HFFc6 (cell line): ENCODE data around the gene HS1BP3. TPM values are rescaled to one million over a fixed set of nuclear protein-coding genes. Genes with fewer than 3 reads are reported as not detected.

Source experiments
- DNase-seq: peaks from one replicate; pipeline ENCODE4 v3.0.0-alpha.2; 2018
- H3K27ac Mint-ChIP-seq: 2 replicates; pipeline ENCODE4 v1.8.0; 2020; ENCODE audit warnings: mild to moderate bottlenecking, mixed read lengths
- H3K27me3 Mint-ChIP-seq: 2 replicates; pipeline ENCODE4 v1.8.0; 2021; ENCODE audit warnings: mild to moderate bottlenecking, moderate library complexity, mixed read lengths; ENCODE audit not compliant: insufficient read depth
- H3K36me3 Mint-ChIP-seq: 2 replicates; pipeline ENCODE4 v1.8.0; 2021; ENCODE audit warnings: low read depth, mixed read lengths
- H3K4me1 Mint-ChIP-seq: 2 replicates; pipeline ENCODE4 v1.8.0; 2020; ENCODE audit warnings: low read depth, mixed read lengths
- H3K4me3 Mint-ChIP-seq: 2 replicates; pipeline ENCODE4 v1.8.0; 2020; ENCODE audit warnings: mild to moderate bottlenecking, moderate library complexity, mixed read lengths
- H3K9me3 Mint-ChIP-seq: 2 replicates; pipeline ENCODE4 v1.8.0; 2020; ENCODE audit warnings: mild to moderate bottlenecking, mixed read lengths
- CTCF ChIP-seq: fragments of 200-600 bp; sonication (generic); IDR thresholded peaks from 2 replicates; pipeline ENCODE4 v1.5.0; 2021; ENCODE audit warnings: antibody characterized with exemption, mild to moderate bottlenecking
- total RNA-seq, 6 experiments: library from RNA; stranded (reverse); fragmentation: NEBNext Ultra II Directional; extraction: Animal tissue kit (Norgen Biotek cat#: 25700); gene quantifications; 2 replicates in 1 of 6; 3 replicates in 5 of 6; pipeline ENCODE4 v1.2.3, GENCODE V29; 2021

The HS1BP3 gene
- total RNA-seq, 6 experiments from 2014 or later = 12.7 to 17.3 (median 15.8) TPM

- no peak overlapping the region for H3K27ac Mint-ChIP-seq
- no peak for TF ChIP-seq CTCF
- H3K27me3 Mint-ChIP-seq = no peaks in the 10 kb centered on the region
- H3K4me1 Mint-ChIP-seq = peaks cover 44% of the 10 kb centered on the region
- H3K36me3 Mint-ChIP-seq = no peaks in the 10 kb centered on the region
- no peaks in the 10 kb centered on the region for H3K9me3 Mint-ChIP-seq
- DNase-seq = no peak
- no peak overlapping the region for H3K4me3 Mint-ChIP-seq
Observed at GRCh38 chr2:20614201-20615067, 36.5 kb downstream of the HS1BP3 start.

GRCh38 chr2:20612925-20613916 lies 37.7 kb downstream of the HS1BP3 start:
- H3K27ac Mint-ChIP-seq = no peak overlapping the region
- H3K36me3 Mint-ChIP-seq = peaks cover 4% of the 10 kb centered on the region; the same call in 1 of the 2 replicates
- H3K4me3 Mint-ChIP-seq = no peak overlapping the region
- no peak for DNase-seq
- no peak for TF ChIP-seq CTCF
- peaks cover 49% of the 10 kb centered on the region for H3K4me1 Mint-ChIP-seq
- H3K27me3 Mint-ChIP-seq = no peaks in the 10 kb centered on the region
- H3K9me3 Mint-ChIP-seq = peaks cover 4% of the 10 kb centered on the region; the same call in 1 of the 2 replicates

- no peak overlapping the region for H3K4me3 Mint-ChIP-seq
- H3K36me3 Mint-ChIP-seq = peaks cover 12% of the 10 kb centered on the region
- peak overlapping the region; percentile 90 for H3K27ac Mint-ChIP-seq
- no peaks in the 10 kb centered on the region for H3K27me3 Mint-ChIP-seq
- H3K9me3 Mint-ChIP-seq = peaks cover 13% of the 10 kb centered on the region
- no peak for TF ChIP-seq CTCF
- H3K4me1 Mint-ChIP-seq = peaks cover 36% of the 10 kb centered on the region
- DNase-seq = no peak
Observed at GRCh38 chr2:20611844-20612356, 39.0 kb downstream of the HS1BP3 start.

GRCh38 chr2:20611077-20611843 lies 39.6 kb downstream of the HS1BP3 start:
- Mint-ChIP-seq H3K27me3 (no peaks in the 10 kb centered on the region), H3K4me3 (no peak overlapping the region), H3K36me3 (peaks cover 12% of the 10 kb centered on the region), H3K9me3 (peaks cover 13% of the 10 kb centered on the region), H3K27ac (peak overlapping the region; percentile 90), H3K4me1 (peaks cover 33% of the 10 kb centered on the region)
- TF ChIP-seq CTCF = no peak
- DNase-seq = peak; percentile 92

- H3K9me3 Mint-ChIP-seq = peaks cover 13% of the 10 kb centered on the region
- H3K27ac Mint-ChIP-seq = no peak overlapping the region
- H3K4me3 Mint-ChIP-seq = no peak overlapping the region
- H3K27me3 Mint-ChIP-seq = no peaks in the 10 kb centered on the region
- TF ChIP-seq CTCF = no peak
- H3K4me1 Mint-ChIP-seq = peaks cover 41% of the 10 kb centered on the region
- DNase-seq = no peak
- peaks cover 12% of the 10 kb centered on the region for H3K36me3 Mint-ChIP-seq
Observed at GRCh38 chr2:20609995-20610357, 40.9 kb downstream of the HS1BP3 start.
